Hematopoietic multipotent progenitor cell treated with erythropoietin and hydrocortisone succinate and interleukin-3 and kit ligand, for 17 days (in vitro differentiated cells): Measurements from ENCODE around the gene LRP2BP.
"Not testable (repeated sequence)": the region's sequence is repeated elsewhere in the genome, so short reads cannot be mapped to it uniquely, and the experiment has no call there.

Experiments used
- DNase-seq: peaks from one replicate; pipeline ENCODE4 v3.0.0-alpha.2; 2015; ENCODE audit warnings: low spot score

The LRP2BP gene

DNA sequence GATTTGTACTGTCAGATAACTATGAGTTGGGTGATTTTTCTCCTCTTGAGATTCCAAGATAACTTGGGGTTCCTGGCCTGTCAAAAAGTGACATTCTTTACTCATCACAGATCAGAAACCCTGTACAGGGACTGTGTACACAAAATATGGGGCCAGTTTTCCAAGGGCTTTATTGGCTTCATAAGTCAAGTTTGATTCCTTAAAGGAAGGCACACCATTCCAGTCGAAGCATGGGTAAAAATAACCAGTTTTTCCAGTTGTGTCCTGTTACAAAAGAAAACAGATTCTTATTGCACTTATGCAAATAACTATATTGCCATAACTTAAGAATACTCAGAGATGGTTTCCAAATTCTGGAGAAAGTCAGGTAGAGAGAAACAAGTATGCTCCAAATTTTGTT, 70.0 kb downstream of the LRP2BP start:
- not testable (repeated sequence) for DNase-seq

DNA sequence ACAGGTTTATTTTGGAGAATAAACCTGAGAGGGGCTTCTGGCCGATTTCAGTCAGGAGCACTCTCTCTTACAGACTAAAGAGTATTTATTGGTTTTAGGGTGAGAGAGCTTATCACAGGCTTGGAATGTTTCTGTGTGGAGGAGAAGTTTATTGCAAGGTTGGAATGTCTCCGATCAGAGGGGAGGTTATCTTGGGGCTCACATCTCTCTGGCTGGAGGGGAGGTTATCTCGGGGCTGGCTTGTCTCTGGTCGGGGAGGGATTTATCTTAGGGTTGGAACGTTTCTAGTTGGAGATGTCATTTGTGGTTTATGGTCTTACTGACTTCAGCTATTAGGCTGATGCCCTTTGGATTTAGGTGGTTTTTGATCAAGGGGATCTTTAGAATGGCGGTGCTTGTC, 71.4 kb downstream of the LRP2BP start:
- DNase-seq = not testable (repeated sequence)

DNA sequence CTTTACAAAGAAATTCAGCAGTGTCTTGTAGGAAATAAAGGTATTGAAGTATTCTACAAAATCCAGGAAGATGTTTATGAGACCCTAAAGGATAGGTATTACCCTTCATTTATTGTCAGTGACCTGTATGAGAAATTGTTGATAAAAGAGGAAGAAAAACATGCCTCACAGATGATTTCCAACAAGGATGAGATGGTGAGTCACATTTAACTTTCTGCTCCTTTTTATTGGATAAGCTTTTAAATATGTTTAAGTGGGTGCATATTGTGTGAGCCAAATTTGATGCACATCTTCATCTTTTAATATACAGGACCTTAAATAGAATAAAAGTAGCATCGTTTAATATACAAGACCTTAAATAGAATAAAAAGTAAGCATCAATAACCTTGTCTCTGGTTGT, 72.1 kb downstream of the LRP2BP start:
- DNase-seq = no peak

DNA sequence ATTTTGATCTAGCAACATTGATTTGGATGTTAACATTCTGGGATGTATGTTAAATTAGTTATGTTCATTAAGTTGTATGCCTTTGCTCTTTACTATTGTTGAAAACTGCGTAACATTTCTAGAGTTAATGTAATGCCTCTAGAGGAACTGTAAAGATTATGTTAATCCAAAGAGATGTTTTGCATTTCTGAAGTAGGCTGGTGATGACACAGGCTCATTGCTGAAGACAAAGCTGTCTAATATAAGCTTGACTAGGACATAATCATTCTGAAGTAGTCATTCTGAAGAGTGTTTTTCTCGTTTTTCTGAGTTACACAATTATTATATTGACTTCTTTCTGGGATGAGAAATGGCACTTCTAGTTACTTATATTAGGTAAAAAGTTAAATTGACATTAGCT, 72.9 kb downstream of the LRP2BP start:
- no peak for DNase-seq

DNA sequence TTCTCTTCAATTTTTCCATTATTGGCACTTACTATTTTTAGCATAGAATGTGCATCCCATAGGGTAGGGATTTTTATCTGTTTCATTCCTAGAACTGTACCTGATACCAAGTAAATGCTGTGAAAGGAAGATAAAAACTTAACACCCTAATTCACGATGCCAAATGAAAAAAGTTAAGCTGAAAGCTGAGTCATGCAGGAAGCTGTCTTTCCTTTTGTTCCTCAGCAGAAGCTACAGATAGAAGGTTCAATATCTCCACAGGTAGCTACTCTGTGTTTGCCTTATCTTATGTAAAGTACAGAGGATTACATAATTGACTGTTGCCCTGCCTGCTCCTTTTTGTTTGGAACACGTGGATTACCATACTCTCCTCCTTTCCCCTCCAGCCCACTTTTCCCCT, 77.0 kb downstream of the LRP2BP start:
- no peak for DNase-seq

DNA sequence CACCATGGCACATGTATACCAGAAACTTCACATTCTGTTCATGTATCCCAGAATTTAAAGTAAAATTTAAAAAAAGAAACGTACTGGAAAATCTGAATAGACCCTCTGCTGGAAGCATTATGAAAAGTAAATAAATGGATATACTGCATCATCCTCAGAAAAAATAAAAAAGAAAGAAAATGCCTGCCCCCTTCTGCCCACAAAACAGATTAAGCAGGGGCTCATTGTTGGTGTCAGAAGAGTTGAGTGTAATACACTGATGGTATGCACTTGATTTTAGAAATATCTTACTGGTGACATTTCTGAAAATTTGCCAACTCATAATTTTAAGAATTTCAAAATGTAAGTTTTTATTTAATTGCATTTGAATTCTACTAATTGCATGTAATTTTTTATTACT, 77.8 kb downstream of the LRP2BP start:
- DNase-seq = no peak

DNA sequence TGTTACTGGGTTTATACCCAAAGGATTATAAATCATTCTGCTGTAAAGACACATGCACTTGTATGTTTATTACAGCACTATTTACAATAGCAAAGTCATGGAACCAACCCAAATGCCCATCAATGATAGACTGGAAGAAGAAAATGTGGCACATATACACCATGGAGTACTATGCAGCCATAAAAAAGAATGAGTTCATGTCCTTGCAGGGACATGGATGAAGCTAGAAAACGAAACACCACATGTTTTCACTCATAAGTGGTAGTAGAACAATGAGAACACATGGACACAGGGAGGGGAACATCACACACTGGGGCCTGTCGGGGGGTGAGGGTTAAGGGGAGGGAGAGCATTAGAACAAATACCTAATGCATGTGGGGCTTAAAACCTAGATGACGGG, 78.3 kb downstream of the LRP2BP start:
- not testable (repeated sequence) for DNase-seq
